Measurements from ENCODE around the gene GPR176.

Gene GPR176

GRCh38 chr15:39781147-39781966 is 138.7 kb downstream of the GPR176 start:
- no peak for DNase-seq

GRCh38 chr15:39778021-39778420 is 142.0 kb downstream of the GPR176 start:
- no peak for DNase-seq

GRCh38 chr15:39777496-39777895 is 142.6 kb downstream of the GPR176 start:
- DNase-seq: no peak

GRCh38 chr15:39776068-39776467 is 144.0 kb downstream of the GPR176 start:
- no peak for DNase-seq

- peak; percentile 15 to 29 for DNase-seq
Observed at GRCh38 chr15:39774688-39775267, 145.3 kb downstream of the GPR176 start.

GRCh38 chr15:39770748-39771689 is 149.0 kb downstream of the GPR176 start:
- DNase-seq: no peak

- DNase-seq: no peak
Observed at GRCh38 chr15:39767921-39768320, 152.1 kb downstream of the GPR176 start.

GRCh38 chr15:39761006-39761405 is 159.1 kb downstream of the GPR176 start:
- no peak for DNase-seq

GRCh38 chr15:39756806-39757522 is 163.1 kb downstream of the GPR176 start:
- DNase-seq: no peak

- no peak for DNase-seq
Observed at GRCh38 chr15:39752991-39753390, 167.1 kb downstream of the GPR176 start.

GRCh38 chr15:39752246-39752645 is 167.8 kb downstream of the GPR176 start:
- no peak for DNase-seq
